Sigmoid colon (tissue), 4 donors: ENCODE measurements around the gene EBLN2.
A peak's percentile ranks its signal among the peaks of the same experiment; 100 is the strongest.

Source experiments
- CTCF ChIP-seq, 4 experiments: fragments of 450-650 bp in 3 of 4; fragments of 200-600 bp in 1 of 4; IDR thresholded peaks; one replicate each; pipeline ENCODE4 v1.5.1; 2016 to 2019; ENCODE audit warnings: antibody characterized with exemption in 4 of 4, mild to moderate bottlenecking in 3 of 4, moderate library complexity in 2 of 4
- EP300 ChIP-seq, 4 donors: sonication (generic); formaldehyde crosslinking; IDR thresholded peaks; one replicate each; pipeline ENCODE4 v1.6.1; 2017; ENCODE audit warnings: antibody characterized with exemption in 4 of 4

GRCh38 chr3:73100741-73101559 lies 39.5 kb downstream of the EBLN2 start:
- peak; percentile 90 to 95 (median 92) for TF ChIP-seq CTCF (IDR thresholded peaks at IDR 0.05)
- no peak for TF ChIP-seq EP300 (IDR thresholded peaks at IDR 0.05)
